ENCODE data around the gene PHOSPHO2. TPM values are rescaled to one million over a fixed set of nuclear protein-coding genes. Genes with fewer than 3 reads are reported as not detected.
A peak's percentile ranks its signal among the peaks of the same experiment; 100 is the strongest.

Gene PHOSPHO2
- total RNA-seq, 1 donor from 2014 or later = 2.4 TPM

GRCh38 chr2:169707626-169708025 is 13.4 kb downstream of the PHOSPHO2 start:
- no peak overlapping the region for H3K4me3 ChIP-seq (ENCODE audit: low read depth, low read length)
- no peaks in the 10 kb centered on the region for H3K36me3 ChIP-seq (ENCODE audit: control insufficient read depth, insufficient read depth, low read length)
- no peak for TF ChIP-seq CTCF (IDR thresholded peaks at IDR 0.05; ENCODE audit: insufficient read depth, low read length, severe bottlenecking)

GRCh38 chr2:169709331-169709730 is 15.1 kb downstream of the PHOSPHO2 start:
- FAIRE-seq (no peak), DNase-seq (ENCODE audit: low read depth) (no peak)
- Histone ChIP-seq H3K27me3 (ENCODE audit: control insufficient read depth, insufficient read depth, low read length) (no peaks in the 10 kb centered on the region), H3K4me3 (ENCODE audit: low read depth, low read length) (no peak overlapping the region), H3K36me3 (ENCODE audit: control insufficient read depth, insufficient read depth, low read length) (no peaks in the 10 kb centered on the region)
- no peak for TF ChIP-seq CTCF (IDR thresholded peaks at IDR 0.05; ENCODE audit: insufficient read depth, low read length, severe bottlenecking)

More at GRCh38 chr2:169707626-169708025, 13.4 kb downstream of the PHOSPHO2 start:
- no peaks in the 10 kb centered on the region for H3K27me3 ChIP-seq (ENCODE audit: control insufficient read depth, insufficient read depth, low read length)
- no peak for FAIRE-seq
- no peak for DNase-seq (ENCODE audit: low read depth)

- DNase-seq (ENCODE audit: low read depth) (peak; percentile 17), FAIRE-seq (no peak)
- Histone ChIP-seq H3K4me3 (ENCODE audit: low read depth, low read length) (no peak overlapping the region), H3K36me3 (ENCODE audit: control insufficient read depth, insufficient read depth, low read length) (no peaks in the 10 kb centered on the region), H3K27me3 (ENCODE audit: control insufficient read depth, insufficient read depth, low read length) (no peaks in the 10 kb centered on the region)
- no peak for TF ChIP-seq CTCF (IDR thresholded peaks at IDR 0.05; ENCODE audit: insufficient read depth, low read length, severe bottlenecking)
Observed at GRCh38 chr2:169709981-169710380, 15.7 kb downstream of the PHOSPHO2 start.

- no peak for FAIRE-seq
- no peak for TF ChIP-seq CTCF (IDR thresholded peaks at IDR 0.05; ENCODE audit: insufficient read depth, low read length, severe bottlenecking)
- DNase-seq (ENCODE audit: low read depth) = peak; percentile 36
- Histone ChIP-seq H3K36me3 (ENCODE audit: control insufficient read depth, insufficient read depth, low read length) (no peaks in the 10 kb centered on the region), H3K4me3 (ENCODE audit: low read depth, low read length) (no peak overlapping the region), H3K27me3 (ENCODE audit: control insufficient read depth, insufficient read depth, low read length) (no peaks in the 10 kb centered on the region)
Observed at GRCh38 chr2:169711751-169712509, 17.7 kb downstream of the PHOSPHO2 start.

- no peak for TF ChIP-seq CTCF (IDR thresholded peaks at IDR 0.05; ENCODE audit: insufficient read depth, low read length, severe bottlenecking)
- H3K27me3 ChIP-seq (ENCODE audit: control insufficient read depth, insufficient read depth, low read length) = no peaks in the 10 kb centered on the region
- H3K4me3 ChIP-seq (ENCODE audit: low read depth, low read length) = no peak overlapping the region
- H3K36me3 ChIP-seq (ENCODE audit: control insufficient read depth, insufficient read depth, low read length) = no peaks in the 10 kb centered on the region
- DNase-seq (ENCODE audit: low read depth) (no peak), FAIRE-seq (no peak)
Observed at GRCh38 chr2:169712791-169713227, 18.5 kb downstream of the PHOSPHO2 start.

- no peak for TF ChIP-seq CTCF (IDR thresholded peaks at IDR 0.05; ENCODE audit: insufficient read depth, low read length, severe bottlenecking)
- H3K4me3 ChIP-seq (ENCODE audit: low read depth, low read length) = no peak overlapping the region
- FAIRE-seq (no peak), DNase-seq (ENCODE audit: low read depth) (no peak)
- H3K27me3 ChIP-seq (ENCODE audit: control insufficient read depth, insufficient read depth, low read length) = no peaks in the 10 kb centered on the region
- H3K36me3 ChIP-seq (ENCODE audit: control insufficient read depth, insufficient read depth, low read length) = no peaks in the 10 kb centered on the region
Observed at GRCh38 chr2:169713331-169713730, 19.1 kb downstream of the PHOSPHO2 start.
